Kidney (tissue), 14 donors: ENCODE measurements around the gene TCF4. TPM values are rescaled to one million over a fixed set of nuclear protein-coding genes. Genes with fewer than 3 reads are reported as not detected.

Experiments used
- DNase-seq, 5 donors: peaks; one replicate each; pipeline ENCODE4 v3.0.0-alpha.2; 2013 to 2020
- FAIRE-seq: peaks from 2 replicates; lab custom pipeline; 2012; peaks lifted over from hg19 to GRCh38; lab: Jason Lieb, UNC
- H3K27ac ChIP-seq, 2 donors: one replicate each; pipeline ENCODE4 v1.7.0; 2013; ENCODE audit warnings: low read depth in 2 of 2, low read length in 2 of 2, inconsistent platforms in 1 of 2
- H3K27me3 ChIP-seq: one replicate; pipeline ENCODE4 v1.7.1; 2013; ENCODE audit warnings: low read length, inconsistent platforms; ENCODE audit not compliant: control insufficient read depth, insufficient read depth
- H3K36me3 ChIP-seq, 3 donors: one replicate each; pipeline versions ENCODE4 v1.7.0 to v1.7.1; 2013; ENCODE audit warnings: low read length in 3 of 3, control low read depth in 1 of 3, inconsistent platforms in 1 of 3; ENCODE audit not compliant: insufficient read depth in 3 of 3, control insufficient read depth in 2 of 3
- H3K4me1 ChIP-seq, 3 donors: one replicate each; pipeline versions ENCODE4 v1.7.0 to v1.7.1; 2013; ENCODE audit warnings: low read length in 3 of 3, inconsistent platforms in 1 of 3, low read depth in 1 of 3; ENCODE audit not compliant: control insufficient read depth in 2 of 3, insufficient read depth in 2 of 3
- H3K4me3 ChIP-seq, 3 donors: one replicate each; pipeline versions ENCODE4 v1.7.0 to v1.8.1; 2013; ENCODE audit warnings: low read length in 3 of 3, control low read depth in 1 of 3, inconsistent platforms in 1 of 3
- H3K9ac ChIP-seq, 3 donors: one replicate each; pipeline versions ENCODE4 v1.7.0 to v1.7.1; 2013; ENCODE audit warnings: low read length in 3 of 3, control low read depth in 1 of 3, inconsistent platforms in 1 of 3
- H3K9me3 ChIP-seq, 3 donors: one replicate each; pipeline versions ENCODE4 v1.7.0 to v1.7.1; 2013; ENCODE audit warnings: low read length in 3 of 3, control low read depth in 1 of 3, inconsistent platforms in 1 of 3; ENCODE audit not compliant: control insufficient read depth in 2 of 3, insufficient read depth in 1 of 3
- intact Hi-C: fragments of 100-400 bp; cut with DNase I; formaldehyde crosslinking; loops from one replicate; pipeline ENCODE4 v1.11.1; 2022
- polyA plus RNA-seq: library from polyadenylated mRNA; stranded (reverse); fragments of 350-450 nt; fragmentation: Illumina TruSeq; extraction: RNeasy Lipid Tissue Mini Kit (QIAGEN cat#74804); gene quantifications from one replicate; pipeline ENCODE4 v1.2.3, GENCODE V29; 2014; ENCODE audit warnings: low read depth, low replicate concordance; ENCODE audit not compliant: insufficient read depth
- total RNA-seq: library from RNA; stranded (reverse); fragmentation: NEBNext Ultra II Directional; extraction: Animal tissue kit (Norgen Biotek cat#: 25700); gene quantifications from one replicate; pipeline ENCODE4 v1.2.1, GENCODE V29; 2021
- TF ChIP-seq, protein P1 (sequence below): IDR thresholded peaks from 3 replicates; pipeline ENCODE4 v1.5.1; 2012; ENCODE audit warnings: mild to moderate bottlenecking, moderate library complexity, borderline replicate concordance; ENCODE audit not compliant: insufficient read depth; ENCODE audit errors: extremely low read depth
- donor health status: control.
- donor health status: control.
- donor health status: control.
- donor health status: control.
- donor health status: control.
- donor health status: DM: yes; HTN: yes; CAD: no.
- donor health status: Normal renal cell carcinoma (clear cell type).

Gene TCF4
- total and polyA plus RNA-seq, 2 donors from 2014 or later: 4.4 to 60.3 TPM

DNA sequence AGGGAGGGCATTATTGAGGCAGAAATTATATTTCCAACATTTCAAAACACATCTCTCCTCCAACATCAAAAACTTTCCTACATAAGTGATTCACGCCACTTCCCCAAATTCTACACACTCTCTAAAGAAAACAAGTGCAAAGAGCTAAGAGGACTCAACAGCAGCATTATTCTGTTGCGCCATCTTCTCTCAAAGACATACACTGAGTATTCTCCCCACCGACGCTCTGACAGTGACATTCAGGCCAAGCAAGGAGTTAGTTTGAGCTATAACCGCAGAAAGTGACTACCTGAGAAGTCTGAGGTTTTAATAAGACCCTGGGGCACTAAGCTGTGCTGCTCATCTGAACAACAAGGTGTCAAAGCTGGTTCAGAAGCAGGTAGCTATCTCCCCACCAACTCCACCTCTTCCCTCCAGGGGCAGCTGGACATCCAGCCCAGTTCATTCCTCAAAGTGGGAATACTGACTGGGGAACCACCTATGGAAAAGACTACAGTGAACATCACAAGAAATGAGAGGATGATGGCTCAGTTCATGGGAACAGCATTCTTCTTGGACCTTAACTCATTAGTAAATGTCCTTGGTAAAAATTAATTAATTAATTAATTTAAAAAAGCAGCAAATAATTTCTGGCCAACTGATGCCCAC, 319.2 kb downstream of the TCF4 start:
- Histone ChIP-seq H3K4me1 (no peaks in the 10 kb centered on the region), H3K9me3 (no peaks in the 10 kb centered on the region), H3K27me3 (no peaks in the 10 kb centered on the region), H3K36me3 (peaks cover 0 to 9% (median 4%) of the 10 kb centered on the region in 3 donors), H3K9ac (no peak overlapping the region), H3K4me3 (no peak overlapping the region), H3K27ac (no peak overlapping the region)
- no peak for FAIRE-seq
- TF ChIP-seq, protein P1, sequence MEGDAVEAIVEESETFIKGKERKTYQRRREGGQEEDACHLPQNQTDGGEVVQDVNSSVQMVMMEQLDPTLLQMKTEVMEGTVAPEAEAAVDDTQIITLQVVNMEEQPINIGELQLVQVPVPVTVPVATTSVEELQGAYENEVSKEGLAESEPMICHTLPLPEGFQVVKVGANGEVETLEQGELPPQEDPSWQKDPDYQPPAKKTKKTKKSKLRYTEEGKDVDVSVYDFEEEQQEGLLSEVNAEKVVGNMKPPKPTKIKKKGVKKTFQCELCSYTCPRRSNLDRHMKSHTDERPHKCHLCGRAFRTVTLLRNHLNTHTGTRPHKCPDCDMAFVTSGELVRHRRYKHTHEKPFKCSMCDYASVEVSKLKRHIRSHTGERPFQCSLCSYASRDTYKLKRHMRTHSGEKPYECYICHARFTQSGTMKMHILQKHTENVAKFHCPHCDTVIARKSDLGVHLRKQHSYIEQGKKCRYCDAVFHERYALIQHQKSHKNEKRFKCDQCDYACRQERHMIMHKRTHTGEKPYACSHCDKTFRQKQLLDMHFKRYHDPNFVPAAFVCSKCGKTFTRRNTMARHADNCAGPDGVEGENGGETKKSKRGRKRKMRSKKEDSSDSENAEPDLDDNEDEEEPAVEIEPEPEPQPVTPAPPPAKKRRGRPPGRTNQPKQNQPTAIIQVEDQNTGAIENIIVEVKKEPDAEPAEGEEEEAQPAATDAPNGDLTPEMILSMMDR: no peak
- no peak for DNase-seq
- intact Hi-C loops: no loop called here

DNA sequence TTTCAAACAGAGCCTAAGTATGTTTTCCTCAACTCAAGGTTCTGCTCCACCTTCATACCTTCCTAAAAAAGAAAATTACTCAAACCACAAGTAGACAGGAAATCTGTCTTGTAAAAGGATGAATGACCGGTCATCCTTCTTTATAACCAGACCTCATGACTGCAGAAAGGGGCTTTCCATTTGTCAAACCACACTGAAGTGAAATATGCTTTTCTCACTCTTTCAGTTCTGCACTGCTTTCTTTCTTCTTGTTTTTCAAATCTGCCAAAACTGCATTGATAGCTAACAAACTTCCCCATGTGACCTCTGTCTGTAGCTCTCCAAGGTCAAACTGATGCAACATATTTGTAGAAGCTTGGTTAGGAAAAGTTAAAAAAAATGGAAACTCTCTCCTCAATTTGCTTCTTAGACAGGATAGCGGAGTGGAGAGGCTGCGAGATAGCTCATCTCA, 319.8 kb downstream of the TCF4 start:
- Histone ChIP-seq H3K9ac (no peak overlapping the region), H3K36me3 (peaks cover 0 to 9% (median 4%) of the 10 kb centered on the region in 3 donors), H3K9me3 (no peaks in the 10 kb centered on the region), H3K4me3 (no peak overlapping the region), H3K27ac (no peak overlapping the region), H3K4me1 (no peaks in the 10 kb centered on the region), H3K27me3 (no peaks in the 10 kb centered on the region)
- TF ChIP-seq, protein P1: no peak
- intact Hi-C loops: no loop called here
- DNase-seq (no peak), FAIRE-seq (no peak)

DNA sequence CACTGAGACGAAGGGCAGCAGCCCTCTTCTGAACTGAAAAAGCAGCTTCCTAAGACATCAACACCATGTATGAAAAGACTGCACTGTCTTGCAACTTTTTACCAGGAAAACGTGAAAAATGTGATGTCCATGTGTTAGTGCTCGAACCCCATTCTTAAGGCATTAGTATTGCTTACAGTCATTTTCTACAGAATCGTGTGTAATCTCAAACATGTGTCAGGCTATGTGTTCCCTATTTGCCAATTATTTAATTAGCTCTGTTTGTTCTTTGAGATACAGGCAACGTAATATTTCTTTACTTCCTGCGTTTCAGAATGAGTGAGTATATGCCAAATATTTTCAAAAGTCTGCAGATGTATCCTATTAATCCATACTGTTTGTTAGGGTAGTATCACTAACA, 321.0 kb downstream of the TCF4 start:
- H3K27me3 ChIP-seq: no peaks in the 10 kb centered on the region
- no peak overlapping the region for H3K27ac ChIP-seq
- H3K9me3 ChIP-seq: no peaks in the 10 kb centered on the region
- H3K36me3 ChIP-seq: peaks cover 0 to 9% (median 0%) of the 10 kb centered on the region in 3 donors
- DNase-seq (no peak), FAIRE-seq (no peak)
- TF ChIP-seq, protein P1: no peak
- H3K4me3 ChIP-seq: no peak overlapping the region
- no peak overlapping the region for H3K9ac ChIP-seq
- H3K4me1 ChIP-seq: no peaks in the 10 kb centered on the region
- intact Hi-C loops: no loop called here
